Measurements from ENCODE around the gene C6orf47. TPM values are rescaled to one million over a fixed set of nuclear protein-coding genes. Genes with fewer than 3 reads are reported as not detected.

The C6orf47 gene
- total and polyA plus RNA-seq, 2 of the 13 experiments (the other 11 are each of a cell fraction or from before 2014, with no cell fraction given), result 1.7 to 18.1 TPM

- TF ChIP-seq KDM5A (IDR thresholded peaks at IDR 0.05; ENCODE audit: borderline replicate concordance, low read length), result peak; percentile 81
- TF ChIP-seq NONO (IDR thresholded peaks at IDR 0.05), result no peak
- TF ChIP-seq NONO (CRISPR knock-in tag; conservative IDR thresholded peaks at IDR 0.05), result no peak
- TF ChIP-seq ZFP1 (CRISPR knock-in tag; IDR thresholded peaks at IDR 0.05), result 0 out of 2 replicates have a peak, but pooled peaks have one; percentile 34
- no peak for TF ChIP-seq ZNF580 (CRISPR knock-in tag; IDR thresholded peaks at IDR 0.05; ENCODE audit: borderline replicate concordance, low read depth)
- no peak for TF ChIP-seq ZNF549 (CRISPR knock-in tag; IDR thresholded peaks at IDR 0.05)
- TF ChIP-seq ZNF674 (CRISPR knock-in tag; IDR thresholded peaks at IDR 0.05; ENCODE audit: low read depth), result no peak
- peak; percentile 62 for TF ChIP-seq KDM4B (CRISPR knock-in tag; IDR thresholded peaks at IDR 0.05)
- no peak; the same call in 1 of the 2 replicates for TF ChIP-seq JDP2 (CRISPR knock-in tag; IDR thresholded peaks at IDR 0.05; ENCODE audit: borderline replicate concordance)
- TF ChIP-seq PHB2 (IDR thresholded peaks at IDR 0.05; ENCODE audit: partially characterized antibody), result no peak
- no peak for TF ChIP-seq ZNF770 (CRISPR knock-in tag; IDR thresholded peaks at IDR 0.05)
- peak; percentile 75 for TF ChIP-seq ZFP90 (CRISPR knock-in tag; IDR thresholded peaks at IDR 0.05; ENCODE audit: borderline replicate concordance)
- peak; percentile 8; the same call in 1 of the 2 replicates for TF ChIP-seq RAD21 (CRISPR knock-in tag; IDR thresholded peaks at IDR 0.05)
- peak; percentile 87 for TF ChIP-seq MED8 (CRISPR knock-in tag; IDR thresholded peaks at IDR 0.05; ENCODE audit: insufficient replicate concordance)
- 0 out of 2 replicates have a peak, but pooled peaks have one; percentile 50 for TF ChIP-seq ZBTB8A (CRISPR knock-in tag; IDR thresholded peaks at IDR 0.05; ENCODE audit: borderline replicate concordance, low read depth)
- no peak; the same call in 1 of the 2 replicates for TF ChIP-seq ZNF503 (CRISPR knock-in tag; IDR thresholded peaks at IDR 0.05)
- TF ChIP-seq AFF4 (CRISPR knock-in tag; IDR thresholded peaks at IDR 0.05), result no peak; the same call in 1 of the 2 replicates
- 0 out of 2 replicates have a peak, but pooled peaks have one; percentile 53 for TF ChIP-seq RFXAP (CRISPR knock-in tag; IDR thresholded peaks at IDR 0.05; ENCODE audit: borderline replicate concordance)
- no peak for TF ChIP-seq ZNF879 (CRISPR knock-in tag; IDR thresholded peaks at IDR 0.05)
Measured at GRCh38 chr6:31665501-31666336, 5.1 kb upstream of the C6orf47 start, which contains the start of gene CSNK2B (continued).

Measured in HepG2 (cell line).